H7 (cell line): Measurements from ENCODE around the gene SARS1. TPM values are rescaled to one million over a fixed set of nuclear protein-coding genes. Genes with fewer than 3 reads are reported as not detected.

Experiments used
- DNase-seq: peaks from one replicate; pipeline ENCODE4 v3.0.0; 2012
- H3K27me3 ChIP-seq: 2 replicates; pipeline ENCODE4 v1.6.0; 2011; ENCODE audit warnings: mild to moderate bottlenecking, low read length; ENCODE audit not compliant: control insufficient read depth, insufficient read depth
- H3K36me3 ChIP-seq: replicated peaks from 2 replicates; pipeline ENCODE4 v1.5.1; 2011; ENCODE audit warnings: low read length; ENCODE audit not compliant: control insufficient read depth, insufficient read depth
- H3K4me3 ChIP-seq: 2 replicates; pipeline ENCODE4 v1.5.1; 2011; ENCODE audit warnings: low read depth, mild to moderate bottlenecking, control low read depth, low read length, moderate library complexity; ENCODE audit not compliant: insufficient read depth
- total RNA-seq: library from RNA; depleted of rRNA; stranded (reverse); fragments of >200 nt; shearing (Covaris generic); gene quantifications from 2 replicates; pipeline ENCODE4 v1.2.3, GENCODE V29; 2014

The SARS1 gene
- total RNA-seq, 1 experiment from 2014 or later = 270 TPM

DNA sequence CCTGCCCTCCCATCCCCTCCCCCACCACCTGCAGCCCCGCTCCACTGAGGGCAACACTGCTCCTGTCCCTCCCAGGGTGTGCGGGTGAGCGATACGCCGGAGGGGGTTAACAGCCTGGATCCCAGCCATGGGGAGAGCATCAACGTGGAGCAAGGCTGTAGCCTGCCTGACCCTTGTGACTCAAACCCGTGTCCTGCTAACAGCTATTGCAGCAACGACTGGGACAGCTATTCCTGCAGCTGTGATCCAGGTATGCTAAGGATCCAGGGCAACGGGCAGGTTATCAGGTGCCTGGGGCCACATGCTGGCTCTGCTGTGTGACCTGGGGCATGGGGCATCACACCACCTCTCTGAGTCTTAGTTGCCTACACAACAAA is 50.6 kb downstream of the SARS1 start:
- Histone ChIP-seq H3K4me3 (no peak overlapping the region), H3K27me3 (no peaks in the 10 kb centered on the region), H3K36me3 (peaks cover 6% of the 10 kb centered on the region)
- no peak for DNase-seq

DNA sequence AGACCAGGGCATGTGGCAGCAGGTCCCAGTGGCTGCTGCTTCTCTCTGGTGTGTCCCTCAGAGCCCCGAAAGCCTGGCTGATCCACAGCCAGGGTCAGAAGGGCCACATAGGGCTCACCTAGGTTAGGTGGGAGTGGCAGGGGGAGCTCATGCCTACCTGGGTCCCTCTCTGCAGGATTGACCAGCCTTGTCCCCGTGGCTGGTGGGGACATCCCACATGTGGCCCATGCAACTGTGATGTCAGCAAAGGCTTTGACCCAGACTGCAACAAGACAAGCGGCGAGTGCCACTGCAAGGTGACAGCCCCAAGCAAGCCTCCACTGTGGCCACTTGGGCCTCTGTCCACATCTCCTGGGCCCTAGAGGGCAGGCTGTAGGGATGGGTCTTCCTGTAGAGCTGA is 51.3 kb downstream of the SARS1 start:
- Histone ChIP-seq H3K36me3 (peaks cover 6% of the 10 kb centered on the region), H3K4me3 (no peak overlapping the region), H3K27me3 (no peaks in the 10 kb centered on the region)
- DNase-seq = no peak

DNA sequence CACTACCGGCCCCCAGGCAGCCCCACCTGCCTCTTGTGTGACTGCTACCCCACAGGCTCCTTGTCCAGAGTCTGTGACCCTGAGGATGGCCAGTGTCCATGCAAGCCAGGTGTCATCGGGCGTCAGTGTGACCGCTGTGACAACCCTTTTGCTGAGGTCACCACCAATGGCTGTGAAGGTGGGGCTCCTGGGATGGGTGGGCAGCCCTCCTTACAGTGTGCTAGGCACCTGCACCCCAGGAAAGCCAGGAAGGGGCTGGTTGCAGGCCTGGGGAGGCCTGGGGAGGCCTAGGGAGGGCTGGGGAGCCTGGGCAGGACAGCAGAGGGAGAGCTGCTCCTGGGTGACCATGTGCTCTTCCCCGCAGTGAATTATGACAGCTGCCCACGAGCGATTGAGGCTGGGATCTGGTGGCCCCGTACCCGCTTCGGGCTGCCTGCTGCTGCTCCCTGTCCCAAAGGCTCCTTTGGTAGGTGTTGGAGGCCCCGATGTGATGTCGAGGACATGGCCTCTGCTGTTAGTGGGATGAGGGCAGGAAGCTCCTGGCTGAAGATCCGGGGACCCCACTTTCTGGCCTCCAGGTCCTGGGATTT is 52.1 kb downstream of the SARS1 start:
- H3K27me3 ChIP-seq = no peaks in the 10 kb centered on the region
- H3K36me3 ChIP-seq = peaks cover 6% of the 10 kb centered on the region
- H3K4me3 ChIP-seq = no peak overlapping the region
- no peak for DNase-seq

DNA sequence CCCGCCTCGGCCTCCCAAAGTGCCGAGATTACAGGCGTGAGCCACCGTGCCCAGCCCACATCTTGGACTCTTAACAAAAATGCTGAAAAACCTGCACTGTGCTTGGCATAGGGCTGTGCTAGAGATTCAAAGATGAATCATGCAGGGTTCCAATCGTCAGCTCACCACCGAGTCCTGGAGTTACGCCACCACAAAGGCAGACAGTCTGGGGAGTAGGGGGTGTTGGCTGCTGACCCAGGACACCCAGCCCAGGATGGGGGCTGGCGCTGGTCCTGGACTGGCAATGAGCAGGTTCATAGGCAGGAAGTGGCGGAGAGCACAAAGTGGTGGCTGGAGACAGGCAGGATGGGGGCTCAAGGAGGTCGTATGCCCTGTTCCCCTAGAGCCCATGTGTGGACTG is 53.2 kb downstream of the SARS1 start:
- H3K27me3 ChIP-seq = no peaks in the 10 kb centered on the region

DNA sequence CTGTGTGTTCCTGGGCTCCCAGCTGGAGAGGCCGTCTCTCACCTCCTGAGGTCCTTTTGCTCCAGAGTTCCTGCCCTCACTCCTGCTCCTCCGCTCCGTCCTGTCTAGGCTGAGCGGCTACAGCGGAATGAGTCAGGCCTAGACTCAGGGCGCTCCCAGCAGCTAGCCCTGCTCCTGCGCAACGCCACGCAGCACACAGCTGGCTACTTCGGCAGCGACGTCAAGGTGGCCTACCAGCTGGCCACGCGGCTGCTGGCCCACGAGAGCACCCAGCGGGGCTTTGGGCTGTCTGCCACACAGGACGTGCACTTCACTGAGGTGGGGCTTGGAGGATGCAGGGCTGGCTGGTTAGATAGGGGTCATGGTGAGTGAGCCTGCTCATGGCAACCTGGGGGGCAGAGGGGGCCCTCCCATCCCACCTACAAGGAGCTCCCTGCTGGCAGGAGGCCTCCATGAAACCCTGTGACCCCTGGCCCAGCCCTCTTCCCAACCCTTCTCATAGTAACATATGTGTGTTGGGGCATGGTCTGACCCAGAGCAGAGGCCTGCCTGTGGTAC is 54.1 kb downstream of the SARS1 start:
- peaks cover 6% of the 10 kb centered on the region for H3K36me3 ChIP-seq
- H3K27me3 ChIP-seq = no peaks in the 10 kb centered on the region
- no peak overlapping the region for H3K4me3 ChIP-seq
- no peak for DNase-seq

More for the DNA sequence above, 53.2 kb downstream of the SARS1 start:
- no peak for DNase-seq
- H3K36me3 ChIP-seq = peaks cover 6% of the 10 kb centered on the region
- H3K4me3 ChIP-seq = no peak overlapping the region

DNA sequence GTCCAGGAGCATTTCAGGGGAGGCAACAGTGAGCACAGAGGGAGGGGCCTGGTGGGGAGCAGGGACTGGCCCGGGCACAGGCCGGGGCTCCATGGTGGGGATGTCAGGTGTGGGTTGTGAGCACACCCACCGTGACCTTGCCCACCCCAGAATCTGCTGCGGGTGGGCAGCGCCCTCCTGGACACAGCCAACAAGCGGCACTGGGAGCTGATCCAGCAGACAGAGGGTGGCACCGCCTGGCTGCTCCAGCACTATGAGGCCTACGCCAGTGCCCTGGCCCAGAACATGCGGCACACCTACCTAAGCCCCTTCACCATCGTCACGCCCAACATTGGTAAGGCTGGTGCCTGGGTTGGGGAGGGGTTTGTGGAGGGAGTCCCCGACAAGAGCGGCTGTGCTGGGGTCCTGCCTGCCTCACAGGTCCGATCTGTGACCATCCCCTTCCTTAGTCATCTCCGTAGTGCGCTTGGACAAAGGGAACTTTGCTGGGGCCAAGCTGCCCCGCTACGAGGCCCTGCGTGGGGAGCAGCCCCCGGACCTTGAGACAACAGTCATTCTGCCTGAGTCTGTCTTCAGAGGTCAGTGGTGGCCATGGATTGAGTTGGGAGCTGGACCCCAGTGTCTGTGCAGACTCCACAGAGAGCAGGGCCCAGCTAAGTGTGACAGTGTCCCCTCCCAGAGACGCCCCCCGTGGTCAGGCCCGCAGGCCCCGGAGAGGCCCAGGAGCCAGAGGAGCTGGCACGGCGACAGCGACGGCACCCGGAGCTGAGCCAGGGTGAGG is 54.9 kb downstream of the SARS1 start:
- Histone ChIP-seq H3K36me3 (peaks cover 6% of the 10 kb centered on the region), H3K27me3 (no peaks in the 10 kb centered on the region)
- peak; percentile 45 for DNase-seq

DNA sequence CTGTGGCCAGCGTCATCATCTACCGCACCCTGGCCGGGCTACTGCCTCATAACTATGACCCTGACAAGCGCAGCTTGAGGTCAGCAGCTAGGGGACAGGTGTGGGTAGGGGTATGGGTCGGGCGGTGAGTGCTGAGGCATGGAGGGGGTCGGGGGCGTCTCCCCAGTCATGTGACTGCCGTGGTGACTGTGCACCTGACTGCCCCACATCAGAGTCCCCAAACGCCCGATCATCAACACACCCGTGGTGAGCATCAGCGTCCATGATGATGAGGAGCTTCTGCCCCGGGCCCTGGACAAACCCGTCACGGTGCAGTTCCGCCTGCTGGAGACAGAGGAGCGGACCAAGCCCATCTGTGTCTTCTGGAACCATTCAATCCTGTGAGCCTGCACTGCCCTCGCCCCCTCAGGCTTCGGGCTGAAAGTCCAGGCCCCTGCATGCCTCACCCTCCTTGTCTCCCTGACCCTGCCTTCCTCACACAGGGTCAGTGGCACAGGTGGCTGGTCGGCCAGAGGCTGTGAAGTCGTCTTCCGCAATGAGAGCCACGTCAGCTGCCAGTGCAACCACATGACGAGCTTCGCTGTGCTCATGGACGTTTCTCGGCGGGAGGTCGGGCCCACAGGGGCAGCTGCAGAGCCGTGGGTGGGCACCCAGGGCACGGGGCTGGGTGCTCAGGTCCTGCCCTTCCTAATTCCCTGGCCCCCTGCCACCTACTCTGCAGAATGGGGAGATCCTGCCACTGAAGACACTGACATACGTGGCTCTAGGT is 55.7 kb downstream of the SARS1 start:
- H3K27me3 ChIP-seq = no peaks in the 10 kb centered on the region
- peaks cover 5% of the 10 kb centered on the region for H3K36me3 ChIP-seq
- DNase-seq = peak; percentile 51
- no peak overlapping the region for H3K4me3 ChIP-seq

More for the DNA sequence above, 54.9 kb downstream of the SARS1 start:
- H3K4me3 ChIP-seq = no peak overlapping the region

DNA sequence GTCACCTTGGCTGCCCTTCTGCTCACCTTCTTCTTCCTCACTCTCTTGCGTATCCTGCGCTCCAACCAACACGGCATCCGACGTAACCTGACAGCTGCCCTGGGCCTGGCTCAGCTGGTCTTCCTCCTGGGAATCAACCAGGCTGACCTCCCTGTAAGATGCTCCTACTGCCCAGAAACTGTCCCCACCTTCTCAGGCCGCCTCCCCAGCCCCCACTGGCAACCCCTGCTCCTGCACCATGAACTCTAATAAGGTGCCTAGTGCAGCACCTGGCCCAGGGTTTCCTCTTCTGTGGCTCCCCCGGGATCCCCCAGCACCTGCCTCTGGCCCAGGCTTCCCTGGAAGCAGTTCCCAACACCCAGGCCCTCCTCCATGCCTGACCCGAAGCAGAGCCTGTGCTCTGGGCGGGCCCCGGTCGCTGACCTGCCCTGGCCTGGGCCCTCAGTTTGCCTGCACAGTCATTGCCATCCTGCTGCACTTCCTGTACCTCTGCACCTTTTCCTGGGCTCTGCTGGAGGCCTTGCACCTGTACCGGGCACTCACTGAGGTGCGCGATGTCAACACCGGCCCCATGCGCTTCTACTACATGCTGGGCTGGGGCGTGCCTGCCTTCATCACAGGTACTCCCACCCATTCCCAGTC is 56.4 kb downstream of the SARS1 start:
- Histone ChIP-seq H3K4me3 (no peak overlapping the region), H3K27me3 (no peaks in the 10 kb centered on the region), H3K36me3 (no peaks in the 10 kb centered on the region; the same call in none of the 2 replicates)
- DNase-seq = peak; percentile 46

DNA sequence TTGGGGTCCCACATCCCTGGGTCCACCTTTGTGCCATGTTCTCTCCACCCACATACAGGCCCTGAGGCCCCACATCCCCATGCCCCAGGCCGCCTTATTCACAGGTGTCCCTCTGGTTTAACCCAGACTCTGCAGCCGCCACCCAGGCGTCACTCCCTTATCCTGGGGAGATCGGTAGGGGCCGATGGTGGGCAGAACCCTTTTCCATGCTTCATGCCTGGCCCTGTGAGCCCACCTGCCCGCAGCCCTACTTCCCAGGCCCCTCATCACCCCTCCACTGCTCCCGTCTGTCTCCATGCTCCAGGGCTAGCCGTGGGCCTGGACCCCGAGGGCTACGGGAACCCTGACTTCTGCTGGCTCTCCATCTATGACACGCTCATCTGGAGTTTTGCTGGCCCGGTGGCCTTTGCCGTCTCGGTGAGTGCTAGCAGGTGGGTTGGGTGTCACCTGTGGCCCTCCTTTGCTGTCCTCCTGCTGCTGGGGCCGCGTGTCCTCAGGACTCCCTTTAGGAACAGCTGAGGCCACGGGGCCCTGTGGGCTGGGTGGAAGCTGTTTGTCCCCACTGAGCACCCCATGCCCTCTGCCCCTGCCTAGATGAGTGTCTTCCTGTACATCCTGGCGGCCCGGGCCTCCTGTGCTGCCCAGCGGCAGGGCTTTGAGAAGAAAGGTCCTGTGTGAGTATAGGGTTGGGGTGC is 57.1 kb downstream of the SARS1 start:
- no peak for DNase-seq
- Histone ChIP-seq H3K4me3 (no peak overlapping the region), H3K27me3 (no peaks in the 10 kb centered on the region), H3K36me3 (no peaks in the 10 kb centered on the region; the same call in none of the 2 replicates)

DNA sequence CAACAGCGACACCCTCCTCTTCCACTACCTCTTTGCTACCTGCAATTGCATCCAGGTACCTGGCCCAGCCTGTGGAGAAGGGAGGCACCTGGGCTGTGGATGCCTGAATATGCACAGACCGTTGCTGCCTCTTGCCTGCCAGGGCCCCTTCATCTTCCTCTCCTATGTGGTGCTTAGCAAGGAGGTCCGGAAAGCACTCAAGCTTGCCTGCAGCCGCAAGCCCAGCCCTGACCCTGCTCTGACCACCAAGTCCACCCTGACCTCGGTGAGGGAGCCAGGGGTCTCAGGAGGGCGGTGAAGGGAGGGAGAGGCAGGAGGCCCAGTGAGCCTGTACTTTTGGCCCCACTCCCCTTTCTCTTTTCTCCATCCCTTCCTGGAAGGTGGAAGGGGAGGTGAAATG is 57.7 kb downstream of the SARS1 start:
- no peaks in the 10 kb centered on the region for H3K27me3 ChIP-seq
- no peaks in the 10 kb centered on the region; the same call in none of the 2 replicates for H3K36me3 ChIP-seq
- no peak for DNase-seq
- no peak overlapping the region for H3K4me3 ChIP-seq

DNA sequence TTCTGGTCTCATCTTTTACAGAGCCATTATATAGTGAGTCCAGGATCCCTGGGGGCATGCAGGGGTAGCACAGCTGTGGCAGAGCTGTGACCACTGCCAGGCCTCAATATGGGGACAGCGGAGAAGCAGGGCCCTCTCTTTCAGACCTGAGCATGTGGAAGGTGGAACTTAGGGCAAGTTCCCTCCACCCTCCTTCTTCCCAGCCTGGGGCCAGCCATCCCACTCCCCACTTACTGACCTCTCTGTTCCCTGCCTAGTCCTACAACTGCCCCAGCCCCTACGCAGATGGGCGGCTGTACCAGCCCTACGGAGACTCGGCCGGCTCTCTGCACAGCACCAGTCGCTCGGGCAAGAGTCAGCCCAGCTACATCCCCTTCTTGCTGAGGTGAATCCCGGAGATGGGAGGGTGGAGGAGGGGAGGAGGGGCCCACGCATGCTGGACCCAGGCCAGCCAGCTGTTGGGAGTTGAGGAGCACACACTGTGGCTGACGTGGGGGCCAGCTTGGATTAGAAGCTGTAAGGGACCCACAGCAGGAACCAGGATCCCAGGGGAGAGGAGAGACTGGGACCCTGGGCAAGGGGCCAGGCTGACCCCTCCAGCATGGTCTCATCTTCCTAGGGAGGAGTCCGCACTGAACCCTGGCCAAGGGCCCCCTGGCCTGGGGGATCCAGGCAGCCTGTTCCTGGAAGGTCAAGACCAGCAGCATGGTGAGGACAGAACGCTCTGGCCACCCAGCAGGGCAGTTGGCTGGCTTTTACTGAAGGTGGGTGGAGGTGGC is 58.5 kb downstream of the SARS1 start:
- Histone ChIP-seq H3K36me3 (no peaks in the 10 kb centered on the region; the same call in none of the 2 replicates), H3K4me3 (no peak overlapping the region)
- DNase-seq = peak; percentile 51

DNA sequence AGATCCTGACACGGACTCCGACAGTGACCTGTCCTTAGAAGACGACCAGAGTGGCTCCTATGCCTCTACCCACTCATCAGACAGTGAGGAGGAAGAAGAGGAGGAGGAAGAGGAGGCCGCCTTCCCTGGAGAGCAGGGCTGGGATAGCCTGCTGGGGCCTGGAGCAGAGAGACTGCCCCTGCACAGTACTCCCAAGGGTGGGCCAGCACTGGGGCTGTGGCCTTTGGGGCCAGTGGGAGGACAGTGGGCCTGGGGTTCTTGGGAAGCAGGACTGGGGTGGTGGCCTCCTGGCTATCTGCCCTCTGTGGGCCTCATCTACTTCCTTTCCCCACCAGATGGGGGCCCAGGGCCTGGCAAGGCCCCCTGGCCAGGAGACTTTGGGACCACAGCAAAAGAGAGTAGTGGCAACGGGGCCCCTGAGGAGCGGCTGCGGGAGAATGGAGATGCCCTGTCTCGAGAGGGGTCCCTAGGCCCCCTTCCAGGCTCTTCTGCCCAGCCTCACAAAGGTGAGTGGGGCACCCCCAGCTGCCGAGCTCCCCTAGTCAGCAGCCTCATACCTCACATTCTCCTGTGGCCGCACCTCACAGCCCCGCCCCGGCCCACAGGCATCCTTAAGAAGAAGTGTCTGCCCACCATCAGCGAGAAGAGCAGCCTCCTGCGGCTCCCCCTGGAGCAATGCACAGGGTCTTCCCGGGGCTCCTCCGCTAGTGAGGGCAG is 59.3 kb downstream of the SARS1 start:
- Histone ChIP-seq H3K36me3 (no peaks in the 10 kb centered on the region; the same call in none of the 2 replicates), H3K4me3 (no peak overlapping the region), H3K27me3 (no peaks in the 10 kb centered on the region)
- DNase-seq = peak; percentile 69

More for the DNA sequence above, 58.5 kb downstream of the SARS1 start:
- H3K27me3 ChIP-seq = no peaks in the 10 kb centered on the region
